H1 (cell line): ENCODE measurements around the gene CEBPG. TPM values are rescaled to one million over a fixed set of nuclear protein-coding genes. Genes with fewer than 3 reads are reported as not detected.

Experiments used
- CTCF ChIA-PET: fragments of 300-600 bp; sonication (Branson Sonifier 250); formaldehyde crosslinking; loops from one replicate; lab custom pipeline; 2021; ENCODE audit not compliant: partially characterized antibody; lab: Charles Lee
- POLR2A ChIA-PET: fragments of 300-600 bp; sonication (Branson Sonifier 250); formaldehyde crosslinking; loops from one replicate; lab custom pipeline; 2021; ENCODE audit warnings: inconsistent platforms; ENCODE audit not compliant: partially characterized antibody; lab: Charles Lee
- DNase-seq, 2 experiments: peaks; one replicate each; pipeline versions ENCODE4 v3.0.0 to v3.0.0-alpha.2; 2010 to 2022; ENCODE audit warnings: low spot score in 2 of 2, low read depth in 1 of 2, mixed read lengths in 1 of 2
- FAIRE-seq: peaks from 2 replicates; lab custom pipeline; 2011; peaks lifted over from hg19 to GRCh38; lab: Jason Lieb, UNC
- H2AFZ ChIP-seq: 2 replicates; pipeline ENCODE4 v1.8.1; 2012; ENCODE audit warnings: low read length, inconsistent platforms
- H2AK5ac ChIP-seq: 2 replicates; pipeline ENCODE4 v1.6.1; 2013; ENCODE audit warnings: low read depth, low read length
- H2BK120ac ChIP-seq: replicated peaks from 2 replicates; pipeline ENCODE3; 2013; ENCODE audit warnings: low read depth, low read length, inconsistent platforms
- H2BK12ac ChIP-seq: 2 replicates; pipeline ENCODE4 v1.6.1; 2013; ENCODE audit warnings: low read depth, low read length
- H2BK15ac ChIP-seq: 2 replicates; pipeline ENCODE4 v1.6.1; 2013; ENCODE audit warnings: low read length
- H2BK20ac ChIP-seq: 2 replicates; pipeline ENCODE4 v1.6.1; 2013; ENCODE audit warnings: low read length
- H2BK5ac ChIP-seq: 2 replicates; pipeline ENCODE4 v1.6.1; 2013; ENCODE audit warnings: low read depth, low read length
- H3K14ac ChIP-seq: 2 replicates; pipeline ENCODE4 v1.6.1; 2013; ENCODE audit warnings: inconsistent platforms; ENCODE audit not compliant: insufficient read length
- H3K18ac ChIP-seq: 2 replicates; pipeline ENCODE4 v1.6.1; 2013; ENCODE audit warnings: low read length; ENCODE audit errors: extremely low read depth
- H3K23ac ChIP-seq: 2 replicates; pipeline ENCODE4 v1.6.1; 2013; ENCODE audit warnings: inconsistent platforms; ENCODE audit not compliant: insufficient read length
- H3K23me2 ChIP-seq: 2 replicates; pipeline ENCODE4 v1.6.1; 2013; ENCODE audit warnings: low read depth, low read length
- H3K27ac ChIP-seq: 2 replicates; pipeline ENCODE4 v1.6.1; 2011; ENCODE audit warnings: low read depth, low read length, inconsistent platforms
- H3K27me3 ChIP-seq, 4 experiments: replicated peaks in 1 of 4; 1 replicate in 1 of 4; 2 replicates in 3 of 4; pipeline versions ENCODE4 v1.6.1 to v1.8.1; 2011 to 2013; ENCODE audit warnings: low read length in 3 of 4, mild to moderate bottlenecking in 3 of 4, inconsistent platforms in 2 of 4, mixed read lengths in 2 of 4, moderate library complexity in 1 of 4; ENCODE audit not compliant: control insufficient read depth in 3 of 4, insufficient read depth in 3 of 4; ENCODE audit errors: extremely low read depth in 1 of 4
- H3K36me3 ChIP-seq, 4 experiments: 2 replicates each; pipeline versions ENCODE4 v1.6.1 to v1.8.1; 2011 to 2013; ENCODE audit warnings: mild to moderate bottlenecking in 4 of 4, low read length in 3 of 4, moderate library complexity in 2 of 4, control low read depth in 1 of 4, inconsistent platforms in 1 of 4; ENCODE audit not compliant: insufficient read depth in 4 of 4, control insufficient read depth in 2 of 4
- H3K4ac ChIP-seq: replicated peaks from 2 replicates; pipeline ENCODE3; 2013; ENCODE audit warnings: low read length, low read depth, mixed read lengths, inconsistent platforms; ENCODE audit not compliant: insufficient read length
- H3K4me1 ChIP-seq, 4 experiments: replicated peaks in 1 of 4; 1 replicate in 1 of 4; 2 replicates in 3 of 4; pipeline versions ENCODE4 v1.6.1 to v1.8.1; 2011 to 2013; ENCODE audit warnings: low read length in 3 of 4, inconsistent platforms in 2 of 4, mixed read lengths in 1 of 4; ENCODE audit not compliant: insufficient read depth in 4 of 4, control insufficient read depth in 3 of 4
- H3K4me2 ChIP-seq, 2 experiments: 2 replicates each; pipeline versions ENCODE4 v1.6.1 to v1.8.1; 2011 to 2013; ENCODE audit warnings: low read depth in 2 of 2, low read length in 2 of 2, control low read depth in 1 of 2, inconsistent platforms in 1 of 2, mild to moderate bottlenecking in 1 of 2; ENCODE audit not compliant: insufficient read depth in 1 of 2
- H3K4me3 ChIP-seq, 4 experiments: fragments of 200-600, 300-600 bp in 1 of 4; sonication (generic), shearing (Covaris generic), sonication (Bioruptor Twin) in 1 of 4; 2 replicates each; pipeline versions ENCODE4 v1.5.1 to v1.8.1; 2011 to 2016; ENCODE audit warnings: low read length in 4 of 4, low read depth in 3 of 4, control low read depth in 2 of 4, inconsistent platforms in 2 of 4, mild to moderate bottlenecking in 2 of 4, mixed read lengths in 1 of 4, moderate library complexity in 1 of 4; ENCODE audit not compliant: insufficient read depth in 2 of 4; ENCODE audit errors: extremely low read depth in 1 of 4
- H3K56ac ChIP-seq: replicated peaks from 2 replicates; pipeline ENCODE3; 2013; ENCODE audit warnings: low read depth, mild to moderate bottlenecking, mixed read lengths, low read length, inconsistent platforms; ENCODE audit not compliant: insufficient read length
- H3K79me1 ChIP-seq: 2 replicates; pipeline ENCODE4 v1.6.1; 2013; ENCODE audit warnings: low read depth, low read length, control low read depth
- H3K79me2 ChIP-seq, 2 experiments: 2 replicates each; pipeline versions ENCODE4 v1.6.1 to v1.8.1; 2012 to 2013; ENCODE audit warnings: low read length in 2 of 2, mild to moderate bottlenecking in 2 of 2, inconsistent platforms in 1 of 2; ENCODE audit not compliant: insufficient read depth in 2 of 2, control insufficient read depth in 1 of 2
- H3K9ac ChIP-seq, 4 experiments: replicated peaks in 1 of 4; 1 replicate in 1 of 4; 2 replicates in 3 of 4; pipeline versions ENCODE4 v1.6.1 to v1.8.1; 2011 to 2013; ENCODE audit warnings: low read depth in 3 of 4, low read length in 3 of 4, control low read depth in 2 of 4, mild to moderate bottlenecking in 2 of 4, moderate library complexity in 2 of 4, inconsistent platforms in 1 of 4; ENCODE audit errors: extremely low read depth in 1 of 4
- H3K9me3 ChIP-seq, 2 experiments: 2 replicates each; pipeline versions ENCODE4 v1.6.1 to v1.8.1; 2012 to 2013; ENCODE audit warnings: mild to moderate bottlenecking in 2 of 2, moderate library complexity in 2 of 2, control low read depth in 1 of 2, inconsistent platforms in 1 of 2, low read depth in 1 of 2, low read length in 1 of 2, mixed read lengths in 1 of 2; ENCODE audit not compliant: insufficient read depth in 2 of 2
- H4K20me1 ChIP-seq, 2 experiments: replicated peaks in 1 of 2; 2 replicates each; pipeline versions ENCODE3 to v1.8.1; 2011 to 2013; ENCODE audit warnings: inconsistent platforms in 2 of 2, low read length in 2 of 2, mild to moderate bottlenecking in 1 of 2; ENCODE audit not compliant: insufficient read depth in 2 of 2, control insufficient read depth in 1 of 2
- H4K5ac ChIP-seq: 2 replicates; pipeline ENCODE4 v1.6.1; 2013; ENCODE audit warnings: low read length, low read depth, mixed read lengths, inconsistent platforms; ENCODE audit not compliant: insufficient read length
- H4K8ac ChIP-seq: 2 replicates; pipeline ENCODE4 v1.8.0; 2013; ENCODE audit warnings: mild to moderate bottlenecking, moderate library complexity, low read length, inconsistent platforms; ENCODE audit not compliant: insufficient read depth; ENCODE audit errors: extremely low read depth
- H4K91ac ChIP-seq: replicated peaks from 2 replicates; pipeline ENCODE3; 2013; ENCODE audit warnings: low read length, mixed read lengths, inconsistent platforms; ENCODE audit not compliant: insufficient read length
- ASH2L ChIP-seq: fragments of 200-600, 300-600 bp; sonication (generic); IDR thresholded peaks from one replicate; pipeline ENCODE4 v1.7.1; 2017; ENCODE audit warnings: low read length
- HDAC2 ChIP-seq, 2 experiments: fragments of 300-600 bp in 1 of 2; sonication (generic) in 1 of 2; IDR thresholded peaks; 2 replicates each; pipeline ENCODE4 v1.6.1; 2011 to 2012; ENCODE audit warnings: low read depth in 2 of 2, low read length in 2 of 2, mild to moderate bottlenecking in 2 of 2, moderate library complexity in 2 of 2, borderline replicate concordance in 1 of 2, inconsistent platforms in 1 of 2
- SAP30 ChIP-seq: fragments of 300-600 bp; sonication (generic); IDR thresholded peaks from 2 replicates; pipeline ENCODE4 v1.7.1; 2012; ENCODE audit warnings: low read length, moderate library complexity, mild to moderate bottlenecking, inconsistent platforms; ENCODE audit not compliant: insufficient read depth, insufficient replicate concordance
- SP1 ChIP-seq: IDR thresholded peaks from 2 replicates; pipeline ENCODE4 v1.6.1; 2011; ENCODE audit warnings: low read depth, low read length
- SP2 ChIP-seq: IDR thresholded peaks from 2 replicates; pipeline ENCODE4 v1.6.1; 2012; ENCODE audit warnings: mild to moderate bottlenecking, low read length, inconsistent platforms
- SUZ12 ChIP-seq: fragments of 200-600 bp; sonication (generic); IDR thresholded peaks from 2 replicates; pipeline ENCODE4 v1.6.1; 2012; ENCODE audit warnings: mild to moderate bottlenecking, inconsistent platforms, low read length, moderate library complexity, mixed read lengths
- TAF7 ChIP-seq: optimal IDR thresholded peaks from 2 replicates; pipeline ENCODE3; 2011; ENCODE audit warnings: low read depth, mild to moderate bottlenecking, inconsistent platforms, low read length, moderate library complexity, borderline replicate concordance
- WGBS, 2 experiments: shearing (Covaris generic) in 1 of 2; methylation state at CpG; one replicate each; pipeline versions ENCODE4 v1.1.6 to v1.1.7; 2013 to 2015; ENCODE audit warnings: low lambda C conversion rate in 2 of 2, mixed read lengths in 2 of 2, inconsistent platforms in 1 of 2, low coverage in 1 of 2, missing lambda C conversion rate in 1 of 2; ENCODE audit not compliant: insufficient replicate concordance in 2 of 2, insufficient coverage in 1 of 2, insufficient read length in 1 of 2; ENCODE audit errors: extremely low coverage in 1 of 2, missing lambda C conversion rate in 1 of 2; 5-methylcytosine and 5-hydroxymethylcytosine counted together
- polyA plus RNA-seq, 7 experiments: library from polyadenylated mRNA; depleted of rRNA in 3 of 7; stranded (reverse) in 5 of 7; unstranded in 2 of 7; fragments of >200 nt in 5 of 7; fragments of 200-250 nt in 2 of 7; gene quantifications; 1 replicate in 5 of 7; 2 replicates in 1 of 7; 4 replicates in 1 of 7; pipeline versions ENCODE4 v1.2.1 to v1.2.3, GENCODE V29; 2011 to 2013; ENCODE audit warnings: missing spikeins in 2 of 7, mixed read lengths in 2 of 7
- total RNA-seq: library from RNA; stranded (reverse); fragmentation: NEBNext Ultra II Directional; extraction: Animal tissue kit (Norgen Biotek cat#: 25700); gene quantifications from 2 replicates; pipeline ENCODE4 v1.2.1, GENCODE V29; 2021

CEBPG gene
- total and polyA plus RNA-seq, 2 of the 8 experiments (the other 6 are each of a cell fraction or from before 2014, with no cell fraction given): 12.3 to 35.4 TPM

DNA sequence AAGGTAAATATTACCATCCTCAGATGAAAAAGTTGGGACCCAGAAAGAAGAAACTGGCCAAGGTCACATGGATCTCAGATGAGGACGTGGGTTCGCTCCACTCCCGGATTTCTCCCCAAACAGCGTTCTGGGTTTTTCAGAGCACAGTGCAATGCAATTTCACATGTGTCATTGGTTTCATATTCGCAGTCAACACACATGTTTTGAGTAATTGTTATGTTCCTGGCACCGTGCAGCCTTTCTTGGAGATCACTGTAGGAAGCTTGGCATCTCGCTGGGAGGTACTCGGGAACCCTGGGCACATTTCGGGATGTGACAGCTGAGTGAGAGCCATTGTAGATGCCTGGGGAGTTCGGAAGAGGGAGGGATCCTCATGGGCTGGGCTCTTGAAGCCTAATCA is 26.2 kb upstream of the CEBPG start:
- H3K4me3 ChIP-seq: no peak overlapping the region
- no peaks in the 10 kb centered on the region for H3K79me2 ChIP-seq
- 91% methylated on average over 10 of the region's 10 CpGs; no CpG with 5 or more reads in 1 of the 2 experiments for WGBS, 2 experiments
- no peak for DNase-seq
- no peaks in the 10 kb centered on the region; a peak in 1 of 7 replicates for H3K4me1 ChIP-seq
- no peak overlapping the region for H3K4me2 ChIP-seq
- no peak overlapping the region for H3K4ac ChIP-seq
- no peak overlapping the region for H3K9ac ChIP-seq
- no peak overlapping the region for H4K8ac ChIP-seq
- H4K5ac ChIP-seq: no peak overlapping the region
- H2BK120ac ChIP-seq: no peak overlapping the region
- H3K27me3 ChIP-seq: 0 out of 7 replicates have a peak, but pooled peaks cover 0 to 3% (median 0%) of the 10 kb centered on the region in 4 experiments
- no peak overlapping the region for H2AFZ ChIP-seq
- TF ChIP-seq SP2: no peak
- TF ChIP-seq SP1: no peak
- TF ChIP-seq SUZ12: no peak
- no peak for TF ChIP-seq HDAC2 (IDR thresholded peaks at IDR 0.05; ENCODE audit: borderline replicate concordance in 1 of 2, low read depth in 2 of 2, low read length in 2 of 2)
- no peak for TF ChIP-seq TAF7
- no peak for TF ChIP-seq SAP30
- no peak for TF ChIP-seq ASH2L
- TF ChIP-seq, all 59 proteins: peak for 0
- no peak overlapping the region for H3K27ac ChIP-seq
- H2BK12ac ChIP-seq: no peak overlapping the region
- no peak overlapping the region for H2BK15ac ChIP-seq
- H3K79me1 ChIP-seq: no peaks in the 10 kb centered on the region
- no peak overlapping the region for H2AK5ac ChIP-seq
- no peak overlapping the region for H4K91ac ChIP-seq
- no peak overlapping the region for H3K18ac ChIP-seq
- H2BK20ac ChIP-seq: no peak overlapping the region
- no peak for FAIRE-seq
- no peaks in the 10 kb centered on the region for H4K20me1 ChIP-seq
- H2BK5ac ChIP-seq: no peak overlapping the region
- no peaks in the 10 kb centered on the region; the same call in 1 of the 2 replicates for H3K23me2 ChIP-seq
- POLR2A ChIA-PET: interaction anchor here (1.6 kb wide), 1 partner anchor 45 kb away, joined by 3 read pairs; the partner anchor contains the start of gene CEBPA
- no peak overlapping the region for H3K23ac ChIP-seq
- no peak overlapping the region for H3K14ac ChIP-seq
- CTCF ChIA-PET: no interaction called here
- H3K36me3 ChIP-seq: no peaks in the 10 kb centered on the region
- H3K56ac ChIP-seq: no peak overlapping the region
- H3K9me3 ChIP-seq: no peaks in the 10 kb centered on the region
